ENCODE results near the gene MSL1. TPM values are rescaled to one million over a fixed set of nuclear protein-coding genes. Genes with fewer than 3 reads are reported as not detected.

The MSL1 gene
- total RNA-seq (ENCODE audit: insufficient read depth, low replicate concordance), result 59.7 TPM

DNA sequence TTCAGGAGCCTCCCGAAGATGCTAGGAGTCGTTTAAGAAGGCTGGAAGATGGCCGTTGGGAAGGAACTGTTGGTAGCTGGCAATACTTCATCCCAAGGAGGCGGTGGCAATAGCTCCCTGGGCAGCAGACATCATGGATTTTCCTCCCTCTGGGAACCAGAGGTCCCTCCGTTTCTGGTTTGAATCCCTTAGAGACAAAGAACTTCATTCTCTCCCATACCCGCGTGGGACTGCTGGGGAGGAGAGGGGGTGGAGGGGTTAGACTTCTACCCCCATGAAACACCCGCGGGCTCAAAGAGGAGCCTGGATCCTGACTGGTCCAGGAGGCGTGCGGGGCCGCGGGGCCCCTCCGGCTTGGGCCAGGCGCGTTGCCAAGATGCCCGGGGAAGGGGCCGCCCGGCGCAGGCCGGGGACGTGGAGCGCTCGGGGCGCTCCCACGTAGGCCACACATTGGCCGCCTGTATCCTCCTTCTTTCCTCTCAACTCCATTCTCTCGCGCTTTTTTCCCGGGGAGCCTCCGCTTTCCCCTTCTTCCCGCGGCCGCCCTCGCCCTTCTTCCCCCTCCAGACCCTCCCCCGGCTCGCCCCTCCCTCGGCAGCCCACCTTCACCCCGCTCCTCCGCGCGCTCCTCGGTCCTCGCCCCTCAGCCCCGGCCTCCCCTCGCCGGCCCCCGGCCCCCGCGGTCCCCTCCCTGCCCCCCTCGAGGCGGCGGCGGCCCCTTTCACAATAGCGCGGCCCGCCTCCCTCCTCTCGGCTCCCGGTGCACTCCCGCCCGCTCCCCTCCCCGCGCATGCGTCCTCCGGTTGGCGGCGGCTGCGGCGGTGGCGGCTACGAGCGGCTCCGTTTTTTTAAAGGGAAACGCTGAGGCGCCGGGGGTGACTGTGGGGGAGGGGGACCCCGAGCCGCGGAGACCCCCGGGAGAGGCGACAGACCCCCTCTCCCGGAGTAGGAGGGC lies at the start of gene MSL1:
Gene MSL1, plus strand, starts transcription at position 791 of the 955 bp plus-strand sequence. CDS start 642 bp downstream, outside the sequence.
- peak; percentile 92 for DNase-seq (ENCODE audit: low spot score)

GRCh38 chr17:40072040-40072734 lies 49.6 kb upstream of the MSL1 start:
- peak; percentile 55 for DNase-seq (ENCODE audit: low spot score)

DNA sequence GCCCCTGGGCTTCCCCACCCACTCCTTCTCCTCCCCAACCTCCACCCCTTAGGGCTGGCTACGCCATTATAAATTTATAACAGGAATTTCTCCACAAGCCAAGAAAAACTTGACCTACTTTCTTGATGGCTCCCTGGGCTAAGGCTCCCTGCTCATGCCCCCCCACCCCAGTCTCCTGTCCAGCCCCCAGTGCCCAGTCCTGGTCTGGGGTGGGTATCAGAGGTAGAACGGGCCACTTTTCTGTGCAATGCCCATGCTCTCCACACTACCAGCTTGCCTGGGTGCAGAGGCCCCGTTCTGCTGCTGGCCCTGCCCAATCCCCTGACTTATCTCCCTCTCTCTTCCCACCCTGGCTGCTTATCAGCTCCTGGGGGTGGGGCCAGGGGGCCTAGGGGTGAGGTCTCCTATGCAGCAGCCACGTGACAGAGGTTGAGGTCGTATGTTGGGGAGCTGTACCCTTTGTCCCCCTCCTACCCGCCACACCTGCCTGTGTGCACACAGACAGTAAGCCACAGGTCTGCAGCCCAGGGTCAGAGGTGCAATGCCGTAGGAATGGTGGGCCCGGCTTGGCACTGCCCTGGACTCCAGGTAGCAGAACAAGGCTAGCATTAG lies 48.9 kb upstream of the MSL1 start:
- peak; percentile 71 for DNase-seq (ENCODE audit: low spot score)

DNA sequence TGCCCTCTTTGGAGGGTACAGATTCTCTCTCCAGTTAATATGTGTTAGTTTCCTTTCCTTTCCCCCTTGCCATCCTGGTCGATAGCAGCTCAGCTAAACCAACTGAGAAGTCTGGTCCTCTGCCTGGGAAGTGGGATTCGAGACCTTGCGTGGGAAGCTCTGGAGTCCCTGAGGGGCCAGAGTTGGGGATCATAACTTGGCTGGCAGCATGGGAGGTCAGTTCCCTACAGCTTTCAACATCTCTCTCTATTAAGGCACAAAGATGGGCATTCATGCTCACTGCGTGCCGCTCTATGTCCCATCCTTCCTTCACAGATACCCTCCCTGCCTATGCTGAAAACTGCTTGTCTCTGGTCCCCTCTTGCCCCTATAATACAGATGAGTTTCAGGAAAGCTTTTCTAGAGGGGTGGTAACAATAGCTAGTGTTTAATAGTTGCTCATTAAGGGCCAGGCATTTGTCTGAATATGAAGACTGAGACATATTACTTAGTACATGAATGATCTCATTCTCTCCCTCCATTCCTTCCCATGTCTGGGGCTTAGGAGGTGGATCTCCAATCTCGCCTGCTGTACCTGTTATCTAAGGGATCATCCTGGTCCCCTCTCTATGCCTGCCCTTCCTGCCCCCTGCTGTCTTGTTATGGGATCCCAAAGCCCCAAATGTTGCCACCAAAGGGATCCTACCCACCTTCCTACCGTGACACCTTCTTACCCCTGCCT lies 48.2 kb upstream of the MSL1 start:
- DNase-seq (ENCODE audit: low spot score), result no peak

DNA sequence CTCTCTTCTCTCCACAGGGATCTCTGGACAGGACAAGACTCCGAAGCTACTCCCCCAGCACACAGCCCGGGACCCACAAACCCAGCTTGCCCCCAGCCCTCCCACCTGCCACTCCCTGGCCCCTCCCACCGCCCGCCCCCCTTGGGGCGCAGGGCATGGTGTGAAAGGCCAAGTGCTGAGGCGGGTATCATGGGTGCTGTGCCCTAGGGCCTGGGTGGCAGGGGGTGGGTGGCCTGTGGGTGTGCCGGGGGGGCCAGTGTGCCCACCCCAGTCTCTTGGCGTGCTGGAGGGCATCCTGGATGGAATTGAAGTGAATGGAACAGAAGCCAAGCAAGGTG lies 47.6 kb upstream of the MSL1 start:
- no peak for DNase-seq (ENCODE audit: low spot score)

- DNase-seq (ENCODE audit: low spot score), result no peak
Observed at GRCh38 chr17:40074871-40075200, 46.9 kb upstream of the MSL1 start.

GRCh38 chr17:40075201-40075941 lies 46.4 kb upstream of the MSL1 start:
- DNase-seq (ENCODE audit: low spot score), result peak; percentile 74

DNA sequence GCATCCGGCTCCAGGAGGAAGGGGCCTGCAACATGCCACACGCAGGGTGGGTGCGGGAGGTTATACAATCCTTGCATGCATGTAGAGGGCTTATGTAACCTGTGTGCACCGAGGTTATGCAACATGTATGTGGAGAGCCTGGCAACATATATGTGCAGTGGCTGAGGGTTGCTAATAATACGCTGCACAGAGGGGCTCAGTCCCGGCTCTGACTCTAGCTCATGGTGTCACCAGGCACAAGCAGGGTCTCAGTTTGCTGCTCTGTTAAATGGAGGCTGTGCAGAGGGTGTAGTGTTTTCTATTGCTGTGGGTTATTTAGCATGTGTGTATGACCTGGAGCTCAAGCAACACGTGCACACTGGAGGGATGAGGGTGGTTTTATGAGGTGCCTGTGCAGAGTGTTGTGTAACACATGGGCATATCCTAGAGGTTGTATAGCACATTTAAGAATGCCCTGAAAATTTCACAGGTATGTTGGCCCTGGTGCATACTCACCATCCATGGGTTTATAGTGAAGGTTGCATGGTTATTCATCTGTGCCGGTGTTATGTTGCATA lies 45.8 kb upstream of the MSL1 start:
- DNase-seq (ENCODE audit: low spot score), result no peak

DNA sequence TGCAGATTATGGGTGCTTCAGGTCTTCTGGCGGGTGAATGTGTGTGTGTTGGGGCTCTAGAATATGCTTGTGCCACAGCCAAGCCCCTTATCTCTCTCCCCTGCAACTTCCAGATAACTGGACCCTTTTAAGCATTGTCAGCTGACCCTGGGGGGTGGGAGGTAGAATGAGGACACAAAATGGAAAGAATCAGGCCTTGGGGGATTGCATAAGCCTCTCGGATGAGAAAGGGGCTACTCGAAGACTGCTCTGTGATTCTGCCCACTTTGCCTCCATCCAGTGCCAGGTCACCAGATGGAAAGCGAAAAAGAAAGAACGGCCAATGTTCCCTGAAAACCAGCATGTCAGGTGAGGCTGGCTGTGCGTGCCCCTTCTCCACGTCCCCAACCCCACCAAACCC lies 45.2 kb upstream of the MSL1 start:
- no peak for DNase-seq (ENCODE audit: low spot score)

GRCh38 chr17:40079545-40079944 lies 42.2 kb upstream of the MSL1 start:
- DNase-seq (ENCODE audit: low spot score), result no peak

DNA sequence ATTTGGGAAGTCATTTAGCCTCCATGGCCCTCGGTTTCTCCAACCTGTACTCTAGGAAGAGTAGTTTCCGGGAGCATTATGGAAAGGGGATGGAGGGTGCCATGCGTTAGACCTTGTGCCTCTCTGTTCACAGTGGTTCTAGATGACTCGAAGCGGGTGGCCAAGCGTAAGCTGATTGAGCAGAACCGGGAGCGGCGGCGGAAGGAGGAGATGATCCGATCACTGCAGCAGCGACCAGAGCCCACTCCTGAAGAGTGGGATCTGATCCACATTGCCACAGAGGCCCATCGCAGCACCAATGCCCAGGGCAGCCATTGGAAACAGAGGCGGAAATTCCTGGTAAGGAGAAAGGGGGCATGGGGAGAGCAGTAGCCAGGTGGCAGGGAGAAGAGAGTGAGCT lies 37.3 kb upstream of the MSL1 start:
- no peak for DNase-seq (ENCODE audit: low spot score)

DNA sequence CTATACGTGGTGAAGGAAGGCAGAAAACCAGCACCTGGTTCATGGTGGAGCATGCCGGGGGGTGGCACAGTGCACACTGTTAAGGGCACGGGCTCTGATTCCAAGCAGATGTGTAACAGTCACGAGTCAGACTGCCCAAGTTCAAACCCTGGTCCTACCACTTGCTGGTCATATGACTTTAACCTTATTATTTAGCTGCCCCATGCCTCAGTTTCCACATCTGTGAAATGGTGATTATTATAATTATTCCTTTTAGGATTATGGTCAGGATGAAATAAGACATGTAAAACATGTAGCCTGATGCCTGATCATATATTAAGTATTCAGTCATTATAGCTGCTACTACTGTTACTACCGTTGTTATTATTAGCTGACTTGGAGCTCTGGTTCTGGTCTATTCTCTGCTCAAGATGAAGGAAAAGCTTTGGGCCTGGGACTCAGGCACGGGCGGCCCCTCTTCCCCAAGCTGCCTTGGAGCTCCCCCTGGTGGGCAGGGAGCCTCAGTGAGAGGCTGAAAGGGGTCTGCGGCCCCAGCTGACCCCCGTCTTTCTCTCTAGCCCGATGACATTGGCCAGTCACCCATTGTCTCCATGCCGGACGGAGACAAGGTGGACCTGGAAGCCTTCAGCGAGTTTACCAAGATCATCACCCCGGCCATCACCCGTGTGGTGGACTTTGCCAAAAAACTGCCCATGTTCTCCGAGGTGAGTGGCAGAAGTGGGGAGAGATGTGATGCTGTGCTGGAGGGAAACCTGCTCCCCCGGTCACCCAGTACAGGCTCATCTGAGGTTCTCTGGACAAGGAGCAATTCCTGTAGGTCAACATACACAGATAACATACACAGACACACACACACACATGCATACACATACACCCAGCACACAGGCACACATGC lies 35.4 kb upstream of the MSL1 start:
- peak; percentile 29 for DNase-seq (ENCODE audit: low spot score)

DNA sequence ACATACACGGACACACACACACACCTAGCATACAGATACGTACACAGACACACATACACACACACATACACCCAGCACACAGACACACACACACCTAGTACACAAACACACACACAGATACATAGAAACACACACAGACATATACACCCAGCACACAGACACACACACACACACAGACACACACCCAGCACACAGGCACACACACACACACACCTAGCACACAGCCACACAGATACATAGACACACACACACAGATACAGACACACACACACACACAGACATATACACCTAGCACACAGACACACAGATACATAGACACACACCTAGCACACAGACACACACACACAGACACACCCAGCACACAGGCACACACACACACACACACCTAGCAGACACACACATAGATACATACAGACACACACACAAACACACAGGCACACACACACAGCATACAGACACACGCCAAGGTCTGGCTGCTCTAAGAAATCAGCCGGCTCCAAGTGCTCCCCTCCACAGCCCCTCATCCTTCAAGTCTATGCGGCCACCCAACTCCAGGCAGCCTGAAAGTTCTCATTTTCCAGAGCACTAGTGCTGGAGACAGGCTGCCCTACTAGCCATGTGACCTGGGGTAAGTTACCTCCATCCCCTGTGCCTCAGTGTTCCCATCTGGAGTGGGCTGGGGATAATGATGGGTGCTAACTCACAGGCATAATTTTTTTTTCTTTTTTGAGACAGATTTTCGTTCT lies 34.5 kb upstream of the MSL1 start:
- no peak for DNase-seq (ENCODE audit: low spot score)

DNA sequence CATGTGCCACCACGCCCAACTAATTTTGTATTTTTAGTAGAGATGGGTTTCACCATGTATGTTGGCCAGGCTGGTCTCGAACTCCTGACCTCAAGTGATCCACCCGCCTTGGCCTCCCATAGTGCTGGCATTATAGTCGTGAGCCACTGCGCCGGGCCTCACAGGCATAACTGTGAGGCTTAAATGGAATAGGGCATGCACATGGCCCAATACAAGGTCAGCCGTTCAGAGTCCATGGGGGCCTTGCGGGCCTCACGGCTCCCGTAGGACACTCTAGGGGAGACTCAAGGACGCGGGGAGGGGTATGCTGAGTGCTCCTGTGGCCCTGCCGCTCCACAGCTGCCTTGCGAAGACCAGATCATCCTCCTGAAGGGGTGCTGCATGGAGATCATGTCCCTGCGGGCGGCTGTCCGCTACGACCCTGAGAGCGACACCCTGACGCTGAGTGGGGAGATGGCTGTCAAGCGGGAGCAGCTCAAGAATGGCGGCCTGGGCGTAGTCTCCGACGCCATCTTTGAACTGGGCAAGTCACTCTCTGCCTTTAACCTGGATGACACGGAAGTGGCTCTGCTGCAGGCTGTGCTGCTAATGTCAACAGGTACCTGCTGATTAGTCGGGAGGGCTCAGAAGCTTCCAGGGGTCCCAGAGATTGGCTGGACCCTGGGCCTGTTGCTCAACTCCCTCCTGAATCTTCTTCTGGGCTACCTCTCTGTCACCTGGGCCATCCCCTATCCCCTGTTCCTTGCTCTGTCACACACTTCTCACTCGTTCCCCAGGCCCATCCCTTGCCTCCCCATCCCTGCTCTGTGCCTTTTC lies 33.7 kb upstream of the MSL1 start:
- DNase-seq (ENCODE audit: low spot score), result no peak

DNA sequence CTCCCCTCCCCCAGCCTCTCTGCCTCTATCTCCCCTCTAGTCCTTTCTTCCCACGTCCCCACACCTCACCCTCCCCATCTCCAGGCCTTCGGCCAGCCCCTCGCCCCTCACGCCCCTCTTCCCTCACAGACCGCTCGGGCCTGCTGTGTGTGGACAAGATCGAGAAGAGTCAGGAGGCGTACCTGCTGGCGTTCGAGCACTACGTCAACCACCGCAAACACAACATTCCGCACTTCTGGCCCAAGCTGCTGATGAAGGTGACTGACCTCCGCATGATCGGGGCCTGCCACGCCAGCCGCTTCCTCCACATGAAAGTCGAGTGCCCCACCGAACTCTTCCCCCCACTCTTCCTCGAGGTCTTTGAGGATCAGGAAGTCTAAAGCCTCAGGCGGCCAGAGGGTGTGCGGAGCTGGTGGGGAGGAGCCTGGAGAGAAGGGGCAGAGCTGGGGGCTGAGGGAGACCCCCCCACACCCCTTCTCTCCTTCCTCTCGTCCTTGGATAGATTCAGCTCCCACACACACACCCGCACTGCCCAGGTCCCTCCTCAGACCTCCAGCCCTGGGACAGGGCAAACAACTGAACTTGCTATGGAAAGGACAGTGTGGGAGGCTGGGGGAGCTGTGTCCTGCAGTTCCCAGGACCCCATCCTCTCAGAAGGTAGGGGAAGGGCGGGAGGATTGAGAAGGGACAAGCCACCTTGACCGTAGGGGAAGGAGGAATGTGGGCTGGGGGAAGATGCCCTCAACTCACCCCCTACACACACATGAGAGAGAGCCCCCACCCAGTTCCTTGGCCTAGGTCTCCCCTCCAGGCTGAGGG lies 32.5 kb upstream of the MSL1 start:
- no peak for DNase-seq (ENCODE audit: low spot score)

- DNase-seq (ENCODE audit: low spot score), result peak; percentile 42
Observed at GRCh38 chr17:40090237-40091119, 31.3 kb upstream of the MSL1 start.

Data from umbilical cord (tissue), 2 donors.